IMR-90 (cell line): Measurements from ENCODE around the gene RER1. TPM values are rescaled to one million over a fixed set of nuclear protein-coding genes. Genes with fewer than 3 reads are reported as not detected.

Source experiments
- ATAC-seq: fragments of 200-7000 bp; cut with Tn5 transposase; 2 replicates; pipeline ENCODE4 v1.9.1; 2020; ENCODE audit warnings: low read depth, mild to moderate bottlenecking, moderate library complexity
- BruUV-seq: library from RNA; stranded (reverse); fragments of 400-500 nt; replicated peaks from 2 replicates; lab custom pipeline; 2021; lab: Mats Ljungman, UMichigan
- CTCF ChIA-PET: fragments of 300-600 bp; formaldehyde crosslinking; extraction: SDS; loops from one replicate; lab custom pipeline; 2021; ENCODE audit warnings: antibody characterized with exemption; lab: Yijun Ruan, JAX
- POLR2A ChIA-PET: fragments of 300-600 bp; sonication (Branson Sonifier 250); formaldehyde crosslinking; loops from one replicate; lab custom pipeline; 2022; ENCODE audit warnings: antibody characterized with exemption; ENCODE audit not compliant: unreplicated experiment; lab: Charles Lee
- DNase-seq: peaks from one replicate; pipeline ENCODE4 v3.0.0; 2013
- H2AFZ ChIP-seq: replicated peaks from 2 replicates; pipeline ENCODE3; 2013; ENCODE audit warnings: low read length, mild to moderate bottlenecking; ENCODE audit not compliant: poor library complexity
- H2AK5ac ChIP-seq: 2 replicates; pipeline ENCODE4 v1.6.1; 2013; ENCODE audit warnings: low read depth, low read length, inconsistent platforms
- H2AK9ac ChIP-seq: replicated peaks from 2 replicates; pipeline ENCODE3; 2013; ENCODE audit warnings: mild to moderate bottlenecking, low read depth, low read length, moderate library complexity; ENCODE audit not compliant: poor library complexity
- H2BK120ac ChIP-seq: 2 replicates; pipeline ENCODE4 v1.6.1; 2013; ENCODE audit warnings: low read depth, low read length, inconsistent platforms
- H2BK15ac ChIP-seq: 3 replicates; pipeline ENCODE4 v1.6.1; 2013; ENCODE audit warnings: low read depth, low read length, inconsistent platforms
- H2BK20ac ChIP-seq: 2 replicates; pipeline ENCODE4 v1.6.1; 2013; ENCODE audit warnings: low read depth, mild to moderate bottlenecking, inconsistent platforms, low read length, moderate library complexity
- H2BK5ac ChIP-seq: 2 replicates; pipeline ENCODE4 v1.6.1; 2013; ENCODE audit warnings: mild to moderate bottlenecking, low read depth, low read length, inconsistent platforms; ENCODE audit not compliant: poor library complexity, severe bottlenecking
- H3K14ac ChIP-seq: replicated peaks from 2 replicates; pipeline ENCODE4 v1.6.1; 2013; ENCODE audit warnings: low read depth, low read length, inconsistent platforms
- H3K18ac ChIP-seq: 2 replicates; pipeline ENCODE4 v1.6.1; 2013; ENCODE audit warnings: low read depth, low read length, control low read depth
- H3K23ac ChIP-seq: 2 replicates; pipeline ENCODE4 v1.6.1; 2013; ENCODE audit warnings: low read depth, low read length, inconsistent platforms
- H3K27ac ChIP-seq: 2 replicates; pipeline ENCODE4 v1.5.1; 2013; ENCODE audit warnings: mild to moderate bottlenecking, control low read depth, low read length; ENCODE audit not compliant: insufficient read depth
- H3K27me3 ChIP-seq: 2 replicates; pipeline ENCODE4 v1.6.1; 2013; ENCODE audit warnings: low read length; ENCODE audit not compliant: control insufficient read depth, insufficient read depth
- H3K36me3 ChIP-seq: 2 replicates; pipeline ENCODE4 v1.6.1; 2013; ENCODE audit warnings: low read length, mixed read lengths; ENCODE audit not compliant: control insufficient read depth, insufficient read depth
- H3K4ac ChIP-seq: 2 replicates; pipeline ENCODE4 v1.6.1; 2013; ENCODE audit warnings: low read depth, low read length, inconsistent platforms
- H3K4me1 ChIP-seq: 2 replicates; pipeline ENCODE4 v1.6.1; 2013; ENCODE audit warnings: low read length, mixed read lengths; ENCODE audit not compliant: control insufficient read depth, insufficient read depth
- H3K4me2 ChIP-seq: 2 replicates; pipeline ENCODE4 v1.6.1; 2013; ENCODE audit warnings: low read depth, mild to moderate bottlenecking, control low read depth, low read length, moderate library complexity
- H3K4me3 ChIP-seq: 2 replicates; pipeline ENCODE4 v1.5.1; 2013; ENCODE audit warnings: low read depth, mild to moderate bottlenecking, control low read depth, low read length, moderate library complexity; ENCODE audit not compliant: insufficient read depth
- H3K56ac ChIP-seq: 2 replicates; pipeline ENCODE4 v1.6.1; 2013; ENCODE audit warnings: low read length, inconsistent platforms; ENCODE audit not compliant: insufficient read depth; ENCODE audit errors: extremely low read depth
- H3K79me1 ChIP-seq, 2 experiments: 2 replicates each; pipeline ENCODE4 v1.6.1; 2013; ENCODE audit warnings: low read length in 2 of 2, inconsistent platforms in 1 of 2, low read depth in 1 of 2
- H3K9ac ChIP-seq: 2 replicates; pipeline ENCODE4 v1.6.1; 2013; ENCODE audit warnings: low read depth, low read length, control low read depth
- H3K9me1 ChIP-seq: 2 replicates; pipeline ENCODE4 v1.6.1; 2013; ENCODE audit warnings: low read length, inconsistent platforms; ENCODE audit not compliant: insufficient read depth
- H3K9me3 ChIP-seq: 2 replicates; pipeline ENCODE4 v1.6.1; 2013; ENCODE audit warnings: low read length; ENCODE audit not compliant: control insufficient read depth, insufficient read depth
- H4K20me1 ChIP-seq: 2 replicates; pipeline ENCODE4 v1.6.1; 2013; ENCODE audit warnings: low read length, inconsistent platforms; ENCODE audit not compliant: insufficient read depth
- H4K5ac ChIP-seq: 2 replicates; pipeline ENCODE4 v1.6.1; 2013; ENCODE audit warnings: mild to moderate bottlenecking, low read depth, low read length, control low read depth
- H4K8ac ChIP-seq, 2 experiments: 2 replicates each; pipeline ENCODE4 v1.6.1; 2013; ENCODE audit warnings: low read depth in 2 of 2, low read length in 2 of 2, control low read depth in 1 of 2, inconsistent platforms in 1 of 2
- H4K91ac ChIP-seq: 2 replicates; pipeline ENCODE4 v1.6.1; 2013; ENCODE audit warnings: low read depth, low read length, inconsistent platforms; ENCODE audit not compliant: insufficient read depth
- BHLHE40 ChIP-seq: fragments of 150-350 bp; IDR thresholded peaks from 2 replicates; pipeline ENCODE4 v1.6.1; 2016; ENCODE audit warnings: mild to moderate bottlenecking, low read depth, low read length
- CEBPB ChIP-seq: IDR thresholded peaks from 2 replicates; pipeline ENCODE4 v1.6.1; 2012; ENCODE audit warnings: low read depth, low read length, improper control_type of control experiment
- CHD1 ChIP-seq: IDR thresholded peaks from 2 replicates; pipeline ENCODE4 v1.6.1; 2012; ENCODE audit warnings: low read depth, low read length, improper control_type of control experiment
- ELK1 ChIP-seq: fragments of 150-350 bp; IDR thresholded peaks from 2 replicates; pipeline ENCODE4 v1.6.1; 2016; ENCODE audit warnings: low read depth, mild to moderate bottlenecking, low read length, moderate library complexity, borderline replicate concordance
- FOS ChIP-seq: fragments of 150-350 bp; IDR thresholded peaks from 2 replicates; pipeline ENCODE4 v1.6.1; 2016; ENCODE audit warnings: low read depth, low read length
- MAFK ChIP-seq: IDR thresholded peaks from 2 replicates; pipeline ENCODE4 v1.6.1; 2012; ENCODE audit warnings: low read depth, low read length, improper control_type of control experiment
- MXI1 ChIP-seq: IDR thresholded peaks from 2 replicates; pipeline ENCODE4 v1.6.1; 2012; ENCODE audit warnings: low read depth, mild to moderate bottlenecking, low read length, moderate library complexity, borderline replicate concordance
- NFE2L2 ChIP-seq: fragments of 150-350 bp; IDR thresholded peaks from 2 replicates; pipeline ENCODE4 v1.6.1; 2016; ENCODE audit warnings: low read depth, mild to moderate bottlenecking, low read length
- POLR2A ChIP-seq: IDR thresholded peaks from 2 replicates; pipeline ENCODE4 v1.6.1; 2012; ENCODE audit warnings: mild to moderate bottlenecking, low read depth, low read length
- RAD21 ChIP-seq: IDR thresholded peaks from 2 replicates; pipeline ENCODE4 v1.6.1; 2012; ENCODE audit warnings: low read length, improper control_type of control experiment
- RCOR1 ChIP-seq: IDR thresholded peaks from 2 replicates; pipeline ENCODE4 v1.6.1; 2012; ENCODE audit warnings: mild to moderate bottlenecking, low read length, improper control_type of control experiment; ENCODE audit not compliant: insufficient replicate concordance
- RFX5 ChIP-seq: IDR thresholded peaks from 2 replicates; pipeline ENCODE4 v1.8.0; 2012; ENCODE audit warnings: low read depth, mild to moderate bottlenecking, low read length, moderate library complexity
- USF2 ChIP-seq: fragments of 150-350 bp; IDR thresholded peaks from 2 replicates; pipeline ENCODE4 v1.6.1; 2017; ENCODE audit warnings: mild to moderate bottlenecking, antibody characterized with exemption, low read length, low read depth
- WGBS, 2 experiments: methylation state at CpG; one replicate each; pipeline versions ENCODE4 v1.1.5 to v1.1.7; 2013; ENCODE audit warnings: missing lambda C conversion rate in 2 of 2; ENCODE audit not compliant: insufficient read length in 1 of 2; ENCODE audit errors: extremely low coverage in 2 of 2; 5-methylcytosine and 5-hydroxymethylcytosine counted together
- dilution Hi-C: fragments of 300-500 bp; cut with HindIII; formaldehyde crosslinking; loops from one replicate; pipeline ENCODE4 v1.14.3; 2018; ENCODE audit warnings: low sequenced_read_pairs; ENCODE audit not compliant: unreplicated experiment
- in situ Hi-C: fragments of 300-500 bp; cut with MboI; formaldehyde crosslinking; loops from 3 replicates; pipeline ENCODE4 v1.14.3; 2019; ENCODE audit warnings: low sequenced_read_pairs, inconsistent platforms, mixed read lengths
- intact Hi-C: fragments of 100-400 bp; cut with micrococcal nuclease; formaldehyde crosslinking; loops from 2 replicates; pipeline ENCODE4 v1.10.0; 2022
- polyA plus RNA-seq, 3 experiments: library from polyadenylated mRNA; depleted of rRNA; stranded (reverse); fragments of >200 nt; gene quantifications; 2 replicates each; pipeline ENCODE4 v1.2.3, GENCODE V29; 2012; ENCODE audit warnings: low replicate concordance in 1 of 3
- total RNA-seq: library from RNA; depleted of rRNA; stranded (reverse); fragments of >200 nt; gene quantifications from 2 replicates; pipeline ENCODE4 v1.2.3, GENCODE V29; 2012
- TF ChIP-seq, protein P1 (sequence below): conservative IDR thresholded peaks from 2 replicates; pipeline ENCODE4 v1.5.1; 2012; ENCODE audit warnings: mild to moderate bottlenecking, low read depth, low read length, improper control_type of control experiment

RER1 gene
- total and polyA plus RNA-seq, 2 of the 4 experiments (the other 2 are of a cell fraction), result 47.1 to 240 TPM

- no peak overlapping the region for H3K9ac ChIP-seq
- in situ Hi-C loops, result no loop called here
- POLR2A ChIA-PET, result no interaction called here
Observed at GRCh38 chr1:2396059-2396458, 4.4 kb downstream of the RER1 start.

More at GRCh38 chr1:2396059-2396458, 4.4 kb downstream of the RER1 start:
- Histone ChIP-seq H2BK20ac (no peak overlapping the region), H2BK5ac (no peak overlapping the region), H3K4me1 (peaks cover 5% of the 10 kb centered on the region), H3K14ac (no peak overlapping the region), H3K9me1 (peaks cover 5% of the 10 kb centered on the region), H2AK5ac (no peak overlapping the region), H2AK9ac (no peak overlapping the region), H3K9me3 (no peaks in the 10 kb centered on the region), H3K27me3 (no peaks in the 10 kb centered on the region), H3K27ac (no peak overlapping the region), H4K20me1 (peaks cover 66% of the 10 kb centered on the region), H4K8ac (no peak overlapping the region), H4K91ac (no peak overlapping the region), H3K4ac (no peak overlapping the region), H3K23ac (no peak overlapping the region), H3K18ac (no peak overlapping the region), H3K56ac (no peak overlapping the region), H3K79me1 (peaks cover 25 to 76% of the 10 kb centered on the region in 2 experiments), H2BK120ac (no peak overlapping the region), H3K4me3 (no peak overlapping the region), H3K36me3 (peaks cover 66% of the 10 kb centered on the region), H4K5ac (no peak overlapping the region), H2BK15ac (no peak overlapping the region), H3K4me2 (no peak overlapping the region), H2AFZ (no peak overlapping the region)
- TF ChIP-seq MAFK, result no peak
- TF ChIP-seq, protein P1, sequence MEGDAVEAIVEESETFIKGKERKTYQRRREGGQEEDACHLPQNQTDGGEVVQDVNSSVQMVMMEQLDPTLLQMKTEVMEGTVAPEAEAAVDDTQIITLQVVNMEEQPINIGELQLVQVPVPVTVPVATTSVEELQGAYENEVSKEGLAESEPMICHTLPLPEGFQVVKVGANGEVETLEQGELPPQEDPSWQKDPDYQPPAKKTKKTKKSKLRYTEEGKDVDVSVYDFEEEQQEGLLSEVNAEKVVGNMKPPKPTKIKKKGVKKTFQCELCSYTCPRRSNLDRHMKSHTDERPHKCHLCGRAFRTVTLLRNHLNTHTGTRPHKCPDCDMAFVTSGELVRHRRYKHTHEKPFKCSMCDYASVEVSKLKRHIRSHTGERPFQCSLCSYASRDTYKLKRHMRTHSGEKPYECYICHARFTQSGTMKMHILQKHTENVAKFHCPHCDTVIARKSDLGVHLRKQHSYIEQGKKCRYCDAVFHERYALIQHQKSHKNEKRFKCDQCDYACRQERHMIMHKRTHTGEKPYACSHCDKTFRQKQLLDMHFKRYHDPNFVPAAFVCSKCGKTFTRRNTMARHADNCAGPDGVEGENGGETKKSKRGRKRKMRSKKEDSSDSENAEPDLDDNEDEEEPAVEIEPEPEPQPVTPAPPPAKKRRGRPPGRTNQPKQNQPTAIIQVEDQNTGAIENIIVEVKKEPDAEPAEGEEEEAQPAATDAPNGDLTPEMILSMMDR, result no peak
- no peak for TF ChIP-seq MXI1
- no peak for TF ChIP-seq CEBPB
- no peak for TF ChIP-seq BHLHE40
- no peak for TF ChIP-seq USF2
- TF ChIP-seq CHD1, result no peak
- TF ChIP-seq RFX5, result no peak
- TF ChIP-seq NFE2L2, result no peak
- TF ChIP-seq RAD21, result no peak
- TF ChIP-seq FOS, result no peak
- TF ChIP-seq ELK1, result no peak
- no peak for TF ChIP-seq POLR2A
- TF ChIP-seq RCOR1, result no peak
- intact Hi-C loops, result no loop called here
- dilution Hi-C loops, result no loop called here
- WGBS, 2 experiments, result no CpG with 5 or more reads among the region's 17 CpGs
- CTCF ChIA-PET, result interaction anchor here (0.9 kb wide), 1 partner anchor 11 kb away, joined by 3 read pairs; no protein-coding TSS in a partner anchor
- DNase-seq (no peak), ATAC-seq (no peak)
- BruUV-seq, result no TSS peak
